UCSD-AML1 (cell line): ENCODE measurements around the gene SSRP1.
"Not testable (repeated sequence)": the region's sequence is repeated elsewhere in the genome, so short reads cannot be mapped to it uniquely, and the experiment has no call there.

ENCODE experiments used
- DNase-seq: peaks from one replicate; lab custom pipeline; 2025; ENCODE audit not compliant: unreplicated experiment; lab: John Stamatoyannopoulos, UW

The SSRP1 gene

DNA sequence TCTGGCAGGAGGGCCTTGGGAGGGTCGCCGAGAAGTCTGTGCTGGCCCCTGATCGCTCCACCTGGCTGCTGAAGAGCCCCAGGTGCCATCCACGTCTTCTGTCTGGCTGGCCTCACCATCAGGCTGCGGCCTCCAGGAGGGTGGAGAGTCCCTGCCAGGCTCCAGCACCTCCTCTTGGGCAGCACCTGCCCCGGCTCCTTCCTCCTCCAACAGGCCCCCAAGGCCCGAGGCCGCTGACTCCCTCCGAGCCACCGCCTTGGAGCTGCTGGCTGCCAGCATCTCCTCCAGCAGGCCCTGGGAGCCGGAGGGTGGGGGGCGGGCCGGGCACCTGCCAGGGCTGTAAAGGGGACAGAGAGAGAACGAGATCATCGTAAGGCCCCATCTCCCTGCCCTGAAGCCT is 33.2 kb downstream of the SSRP1 start:
- no peak for DNase-seq

- no peak for DNase-seq
Observed at GRCh38 chr11:57301711-57302423, 33.8 kb downstream of the SSRP1 start.

- no peak for DNase-seq
Observed at GRCh38 chr11:57300785-57301184, 34.9 kb downstream of the SSRP1 start.

DNA sequence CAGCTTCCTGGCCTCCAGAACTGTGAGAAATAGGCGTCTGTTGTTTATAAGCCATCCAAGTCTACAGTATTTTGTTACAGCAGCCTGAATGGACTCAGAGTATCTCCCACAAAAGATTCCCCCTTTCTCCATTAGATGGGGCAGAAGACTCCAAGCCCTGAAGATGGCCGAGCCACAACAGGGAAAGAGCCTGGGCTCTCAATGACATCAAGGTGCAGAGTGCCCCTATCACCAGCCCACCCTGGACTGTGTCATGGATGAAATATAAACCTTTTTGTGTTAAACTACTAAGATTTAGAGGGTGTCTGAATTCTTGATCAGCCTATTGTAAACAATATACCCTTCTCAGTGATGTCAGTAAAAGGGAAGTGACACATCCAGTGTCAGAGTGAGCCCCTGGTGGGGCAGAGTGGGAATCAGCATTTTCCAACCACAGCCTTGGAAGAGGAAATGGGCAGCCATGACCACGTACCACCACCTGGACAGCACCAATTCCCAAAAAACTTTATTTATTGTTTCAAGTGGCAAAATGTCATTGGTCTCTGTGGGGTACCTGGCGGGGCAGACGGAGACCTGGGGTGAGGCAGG is 36.4 kb downstream of the SSRP1 start:
- DNase-seq, result no peak

DNA sequence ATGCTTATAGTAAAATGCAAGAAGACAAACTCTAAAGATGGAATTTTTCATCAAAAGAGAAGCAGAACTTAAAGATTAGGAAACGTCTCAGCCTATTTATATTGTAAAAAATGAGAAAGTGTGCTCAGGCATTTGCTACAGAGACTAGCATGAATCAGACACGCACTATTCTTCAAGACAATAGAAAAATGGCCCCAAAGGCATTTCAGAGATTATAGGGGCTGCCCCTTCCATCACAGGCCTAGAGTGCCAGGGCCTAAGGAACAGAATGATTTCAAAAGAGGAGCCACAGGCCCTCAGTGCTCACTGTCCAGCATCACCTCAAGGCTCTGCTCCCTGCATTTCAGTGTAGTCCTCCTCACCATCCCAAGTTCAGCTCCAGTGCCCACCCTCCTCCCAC is 38.5 kb downstream of the SSRP1 start:
- no peak for DNase-seq

DNA sequence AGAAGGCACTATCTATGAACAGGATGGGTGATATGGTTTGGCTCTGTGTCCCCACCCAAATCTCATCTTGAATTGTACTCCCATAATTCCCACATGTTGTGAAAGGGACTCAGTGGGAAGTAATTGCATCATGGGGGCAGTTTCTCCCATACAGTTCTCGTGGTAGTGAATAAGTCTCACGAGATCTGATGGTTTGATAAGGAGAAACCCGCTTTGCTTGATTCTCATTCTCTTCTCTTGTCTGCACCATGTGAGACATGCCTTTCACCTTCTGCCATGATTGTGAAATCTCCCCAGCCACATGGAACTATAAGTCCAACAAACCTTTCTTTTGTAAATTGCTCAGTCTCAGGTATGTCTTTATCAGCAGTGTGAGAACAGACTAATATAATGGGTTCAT is 39.5 kb downstream of the SSRP1 start:
- DNase-seq, result not testable (repeated sequence)

DNA sequence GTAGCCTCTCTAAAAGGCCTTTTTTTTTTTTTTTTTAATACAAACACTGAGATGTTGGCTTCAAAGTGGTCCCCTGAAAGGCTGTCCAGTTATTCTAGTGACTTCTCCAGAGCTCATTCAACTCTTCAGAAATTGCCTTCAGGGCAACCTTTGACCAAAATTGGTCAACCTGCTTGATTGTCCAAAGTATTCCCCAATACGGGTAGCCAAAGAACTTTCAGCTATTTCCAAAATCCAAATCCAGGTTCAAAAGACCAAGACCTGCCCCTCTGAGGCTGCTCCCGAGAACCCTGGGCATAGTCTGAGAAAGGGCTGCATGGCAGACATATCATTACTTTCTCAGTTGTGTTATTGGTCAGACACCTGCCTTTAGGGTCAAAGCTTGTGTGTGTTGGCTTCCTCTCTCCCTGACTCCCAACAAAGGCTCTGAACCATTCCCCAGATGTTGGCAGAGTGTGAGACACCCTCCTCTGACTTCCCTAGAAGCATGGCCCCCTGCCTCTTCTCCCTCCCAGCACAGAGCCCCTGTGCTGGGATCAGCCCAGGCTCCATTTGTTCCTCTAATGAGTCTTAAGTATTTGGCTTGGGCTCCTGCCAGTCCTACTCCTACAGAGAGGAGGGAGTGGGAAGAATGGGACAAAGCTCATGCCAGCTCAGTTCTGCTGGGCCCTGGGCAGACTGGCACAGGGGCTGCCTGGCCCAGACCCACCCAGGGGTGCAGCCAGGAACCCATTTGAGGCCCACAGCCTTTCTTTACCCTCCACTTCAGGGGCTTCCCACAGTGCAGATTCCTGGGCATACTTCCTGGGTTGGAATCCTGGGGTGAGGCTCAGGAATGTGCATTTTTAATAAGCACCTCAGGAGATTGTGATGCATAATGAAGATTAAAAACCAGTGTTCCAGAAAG is 41.2 kb downstream of the SSRP1 start:
- no peak for DNase-seq

GRCh38 chr11:57290288-57290687 is 45.4 kb downstream of the SSRP1 start:
- DNase-seq, result no peak

DNA sequence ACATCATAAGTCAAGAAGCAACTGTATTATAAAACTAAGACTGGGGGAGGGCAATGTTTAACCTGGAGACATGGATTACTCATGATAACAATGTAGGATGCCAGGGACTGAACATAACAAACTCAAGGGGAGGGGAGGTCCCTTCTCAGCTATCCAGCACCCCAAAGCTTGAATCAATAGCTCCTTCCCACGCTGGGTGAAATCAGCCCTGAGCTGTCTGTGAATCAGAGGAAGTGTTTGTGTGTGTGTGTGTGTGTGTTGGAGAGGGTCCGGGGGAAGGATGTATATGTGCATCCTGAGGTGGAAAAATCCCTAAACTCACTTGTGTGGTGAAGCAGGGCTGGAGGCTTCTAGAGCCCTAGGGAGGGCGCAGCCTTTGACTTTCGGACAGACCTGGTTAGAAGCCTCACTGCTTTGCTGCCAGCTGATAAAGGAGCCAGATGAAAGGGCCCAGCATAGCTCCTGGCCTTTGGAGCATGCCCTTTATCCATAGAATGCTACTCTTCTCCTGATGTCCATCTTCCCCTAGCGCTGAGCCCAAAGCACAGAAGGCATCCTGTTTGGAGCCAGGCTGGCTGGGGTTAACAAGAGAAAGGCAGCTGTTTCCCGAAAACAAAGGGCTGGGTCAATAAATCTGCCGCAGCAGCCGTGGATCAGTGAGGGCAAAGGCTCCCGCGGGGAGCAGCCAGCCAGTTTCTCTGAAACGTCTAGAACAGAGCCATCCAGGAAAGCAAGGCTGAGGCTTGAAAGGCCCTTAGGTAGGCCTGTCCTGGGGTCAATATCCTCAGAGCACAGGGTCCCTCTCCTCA is 46.7 kb downstream of the SSRP1 start:
- no peak for DNase-seq

GRCh38 chr11:57287884-57288283 is 47.8 kb downstream of the SSRP1 start:
- DNase-seq, result no peak

- DNase-seq, result no peak
Observed at GRCh38 chr11:57283231-57283990, 52.3 kb downstream of the SSRP1 start.

DNA sequence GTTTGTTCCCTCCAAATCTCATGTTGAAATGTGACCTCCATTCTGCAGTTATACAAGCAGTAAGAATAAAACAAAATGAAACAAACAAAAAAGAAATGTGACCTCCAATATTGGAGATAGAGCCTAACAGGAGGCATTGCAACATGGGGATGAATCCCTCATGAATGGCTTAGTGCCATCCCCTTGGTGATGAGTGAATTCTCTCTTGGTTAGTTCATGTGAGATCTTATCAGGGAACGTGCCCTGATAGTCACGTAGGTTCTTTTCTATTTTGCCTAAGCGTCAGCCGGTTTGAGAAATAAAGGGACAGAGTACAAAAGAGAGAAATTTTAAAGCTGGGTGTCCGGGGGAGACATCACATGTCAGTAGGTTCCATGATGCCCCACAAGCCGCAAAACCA is 54.1 kb downstream of the SSRP1 start:
- not testable (repeated sequence) for DNase-seq

DNA sequence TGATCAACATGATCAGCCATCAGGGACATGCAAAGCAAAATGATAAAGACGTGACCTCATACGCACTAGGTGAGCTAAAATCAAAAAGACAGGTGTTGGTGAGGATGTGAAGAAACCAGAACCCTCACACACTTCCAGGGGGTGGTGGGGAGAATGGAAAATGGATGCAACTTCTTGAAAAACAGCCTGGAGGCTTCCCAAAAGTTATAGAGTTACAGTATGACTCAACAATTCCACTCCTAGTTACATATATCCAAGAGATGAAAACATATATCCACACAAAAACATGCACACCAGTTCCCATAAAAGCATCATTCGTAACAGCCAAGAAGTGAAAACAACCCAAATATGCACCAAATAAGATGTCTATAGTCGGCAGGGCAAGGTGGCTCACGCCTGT is 56.6 kb downstream of the SSRP1 start:
- no peak for DNase-seq

DNA sequence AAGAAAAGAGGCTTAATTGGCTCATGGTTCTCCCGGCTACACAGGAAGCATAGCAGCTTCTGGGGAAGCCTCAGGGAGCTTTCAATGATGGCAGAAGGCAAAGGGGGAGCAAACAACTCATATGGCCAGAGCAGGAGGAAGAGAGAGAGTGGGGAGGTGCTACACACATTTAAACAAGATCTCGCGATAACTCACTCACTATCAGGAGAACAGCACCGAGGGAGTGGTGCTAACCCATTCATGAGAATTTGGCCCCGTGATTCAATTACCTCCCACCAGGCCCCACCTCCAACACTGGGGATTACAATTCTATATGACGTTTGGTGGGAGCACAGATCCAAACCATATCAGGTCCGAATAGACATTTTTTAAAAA is 57.0 kb downstream of the SSRP1 start:
- DNase-seq, result no peak

DNA sequence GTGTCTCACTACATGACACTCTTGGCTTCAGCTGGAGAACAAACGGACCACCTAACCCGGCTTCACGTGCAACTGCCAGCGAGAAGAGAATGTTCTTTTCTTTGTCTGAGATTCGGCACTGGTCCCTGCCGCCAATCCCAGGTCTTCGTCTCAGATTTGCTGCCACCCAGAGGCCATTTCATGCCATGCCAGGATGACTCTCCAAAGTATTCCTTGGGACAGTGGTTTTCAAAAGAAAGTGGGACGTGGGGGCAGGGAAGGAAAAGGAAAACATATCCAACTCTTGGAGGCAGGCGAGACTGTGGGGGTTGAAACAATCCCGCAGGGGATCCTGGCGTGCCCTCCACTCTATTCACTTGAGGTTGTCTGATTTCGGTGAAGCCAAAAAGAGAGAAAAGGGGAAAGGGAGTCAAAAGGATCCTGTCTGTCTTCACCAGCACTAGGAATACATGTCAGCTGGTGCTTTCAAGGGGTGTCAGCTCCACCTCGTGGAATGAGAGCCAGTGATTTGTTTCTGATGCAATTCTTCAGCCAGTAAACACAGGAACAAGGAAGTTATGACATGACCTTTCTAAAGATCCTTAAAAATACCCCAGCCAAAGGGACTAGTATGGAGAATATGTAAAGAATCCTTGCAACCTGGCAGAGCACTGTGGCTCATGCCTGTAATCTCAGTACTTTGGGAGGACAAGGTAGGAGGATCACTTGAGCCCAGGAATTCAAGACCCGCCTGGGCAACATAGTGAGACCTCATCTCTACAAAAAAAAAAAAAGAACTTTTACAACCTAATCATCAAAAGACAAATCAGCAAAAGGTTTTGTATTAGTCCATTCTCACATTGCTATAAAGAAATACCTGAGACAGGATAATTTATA is 57.6 kb downstream of the SSRP1 start:
- peak; percentile 36 for DNase-seq

DNA sequence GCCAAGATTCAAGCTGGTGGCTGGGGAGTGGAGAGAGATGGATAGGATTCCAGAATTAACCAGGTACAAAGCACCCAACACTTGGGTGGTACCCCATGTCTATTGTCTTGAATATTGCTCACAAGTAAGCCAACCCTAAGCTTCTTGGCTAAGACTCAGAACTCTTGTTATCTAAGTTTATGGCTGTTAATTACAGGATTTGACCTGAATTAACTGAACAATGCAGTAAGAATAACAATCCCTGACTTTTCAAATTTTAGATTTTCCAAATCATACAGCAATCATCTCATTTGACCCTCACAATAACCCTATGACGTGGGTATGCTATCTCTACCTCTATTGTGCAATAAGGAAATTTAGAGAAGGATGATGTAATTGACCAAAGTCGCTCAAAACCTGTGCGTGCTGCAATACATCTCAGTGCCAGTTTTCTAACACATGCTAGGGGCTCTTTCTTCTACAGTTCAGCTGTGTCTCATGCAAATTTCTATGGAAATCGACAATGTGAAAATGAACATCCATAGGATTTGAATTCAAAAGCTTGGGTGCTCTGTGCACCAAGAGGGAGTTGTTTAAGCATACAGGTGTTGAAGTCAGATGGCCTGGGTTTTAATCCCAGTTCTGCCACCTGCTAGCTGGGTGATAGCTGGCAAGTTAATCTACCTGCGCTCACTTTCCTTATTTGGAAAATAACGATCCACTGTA is 58.6 kb downstream of the SSRP1 start:
- no peak for DNase-seq

DNA sequence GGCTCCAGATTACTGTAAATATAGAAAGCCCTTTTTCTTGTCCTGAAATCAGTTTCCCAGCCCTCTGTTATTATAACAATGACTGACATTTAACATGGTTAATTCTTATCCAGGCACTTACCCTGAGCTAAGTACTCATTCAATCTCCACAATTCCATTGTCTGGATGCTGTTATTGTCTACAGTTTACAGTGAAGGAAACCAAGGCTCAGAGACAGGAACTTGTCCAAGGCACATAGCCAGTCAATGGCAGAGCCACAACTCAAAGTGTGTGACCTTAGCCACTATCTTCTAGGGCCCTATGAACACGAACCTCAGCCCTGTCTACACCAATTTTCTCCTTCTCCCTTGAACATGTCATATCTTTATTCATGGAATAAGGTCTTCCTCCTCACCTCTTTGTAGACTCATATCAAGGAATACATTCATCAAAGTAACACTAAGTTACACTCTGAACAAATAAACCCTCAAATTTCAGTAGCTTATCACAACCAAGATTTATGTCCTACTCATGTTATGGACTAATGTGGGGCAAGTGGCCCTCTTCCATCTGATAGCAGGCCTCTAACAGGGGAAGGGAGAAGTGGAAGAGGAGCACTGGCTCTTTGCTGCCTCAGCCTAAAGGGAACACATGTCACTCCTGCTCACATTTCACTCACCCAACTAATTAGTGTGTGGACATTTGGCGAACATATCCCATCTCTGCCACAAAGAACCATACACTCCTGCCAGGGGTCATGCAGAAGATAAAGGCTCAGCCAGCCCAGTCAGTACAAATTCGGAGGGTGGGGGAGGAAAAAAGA is 59.3 kb downstream of the SSRP1 start:
- no peak for DNase-seq
